SK-N-SH treated with all-trans-retinoic acid at 6 μM for 48 hours (cell line): ENCODE measurements around the gene ARHGAP26.

Source experiments
- ATAC-seq: fragments of 200-7000 bp; cut with Tn5 transposase; 3 replicates; pipeline ENCODE4 v1.9.1; 2020; ENCODE audit warnings: mild to moderate bottlenecking, moderate library complexity
- ARNTL ChIP-seq: fragments of 450-650 bp; formaldehyde crosslinking; IDR thresholded peaks from 2 replicates; pipeline ENCODE4 v1.5.0; 2020; ENCODE audit warnings: low read depth, mild to moderate bottlenecking, moderate library complexity, borderline replicate concordance
- BACH2 ChIP-seq: fragments of 250-450 bp; sonication (Bioruptor Pico); IDR thresholded peaks from 2 replicates; pipeline ENCODE4 v1.9.0; 2021; ENCODE audit warnings: mild to moderate bottlenecking, borderline replicate concordance
- CREB5 ChIP-seq: fragments of 250-450 bp; sonication (Bioruptor Pico); IDR thresholded peaks from 2 replicates; pipeline ENCODE4 v1.5.1; 2020; ENCODE audit warnings: low read depth, mild to moderate bottlenecking, moderate library complexity
- CSDC2 ChIP-seq: fragments of 250-450 bp; sonication (Bioruptor Pico); IDR thresholded peaks from 2 replicates; pipeline ENCODE4 v1.5.0; 2020; ENCODE audit warnings: mild to moderate bottlenecking, moderate library complexity
- CSRNP3 ChIP-seq: fragments of 250-450 bp; sonication (Bioruptor Pico); IDR thresholded peaks from 2 replicates; pipeline ENCODE4 v1.5.1; 2021; ENCODE audit warnings: mild to moderate bottlenecking, moderate library complexity
- ESRRG ChIP-seq: fragments of 250-450 bp; sonication (Bioruptor Pico); IDR thresholded peaks from 2 replicates; pipeline ENCODE4 v1.6.1; 2021; ENCODE audit warnings: mild to moderate bottlenecking
- GLIS3 ChIP-seq: fragments of 250-450 bp; sonication (Bioruptor Pico); IDR thresholded peaks from 2 replicates; pipeline ENCODE4 v1.5.0; 2020; ENCODE audit warnings: mild to moderate bottlenecking, moderate library complexity
- ISL1 ChIP-seq: fragments of 250-450 bp; sonication (Bioruptor Pico); IDR thresholded peaks from 2 replicates; pipeline ENCODE4 v2.1.2; 2022; ENCODE audit warnings: mild to moderate bottlenecking, moderate library complexity
- OSR1 ChIP-seq: fragments of 250-450 bp; sonication (Bioruptor Pico); IDR thresholded peaks from 2 replicates; pipeline ENCODE4 v1.8.0; 2022; ENCODE audit warnings: moderate library complexity, mild to moderate bottlenecking, inconsistent platforms
- PPARA ChIP-seq: fragments of 250-450 bp; sonication (Bioruptor Pico); IDR thresholded peaks from 2 replicates; pipeline ENCODE4 v1.5.0; 2020; ENCODE audit warnings: mild to moderate bottlenecking, borderline replicate concordance
- RARB ChIP-seq: fragments of 250-450 bp; sonication (Bioruptor Pico); IDR thresholded peaks from 2 replicates; pipeline ENCODE4 v1.8.0; 2021; ENCODE audit warnings: mild to moderate bottlenecking, moderate library complexity
- SNAI2 ChIP-seq: fragments of 250-450 bp; sonication (Bioruptor Pico); IDR thresholded peaks from 2 replicates; pipeline ENCODE4 v1.5.0; 2020; ENCODE audit warnings: mild to moderate bottlenecking, moderate library complexity
- TCF4 ChIP-seq: fragments of 250-450 bp; sonication (Bioruptor Pico); IDR thresholded peaks from 2 replicates; pipeline ENCODE4 v1.8.0; 2021; ENCODE audit warnings: mild to moderate bottlenecking, moderate library complexity, borderline replicate concordance
- TOX ChIP-seq: fragments of 250-450 bp; sonication (Bioruptor Pico); IDR thresholded peaks from 2 replicates; pipeline ENCODE4 v1.8.0; 2021; ENCODE audit warnings: mild to moderate bottlenecking, moderate library complexity, borderline replicate concordance
- ZC3H10 ChIP-seq: fragments of 250-450 bp; sonication (Bioruptor Pico); IDR thresholded peaks from 2 replicates; pipeline ENCODE4 v1.5.1; 2021; ENCODE audit warnings: mild to moderate bottlenecking, moderate library complexity
- ZFP3 ChIP-seq: fragments of 250-450 bp; sonication (Bioruptor Pico); IDR thresholded peaks from 2 replicates; pipeline ENCODE4 v1.5.0; 2020; ENCODE audit warnings: mild to moderate bottlenecking, moderate library complexity
- ZFP30 ChIP-seq: fragments of 450-650 bp; formaldehyde crosslinking; IDR thresholded peaks from 2 replicates; pipeline ENCODE4 v1.5.0; 2022; ENCODE audit warnings: mild to moderate bottlenecking, moderate library complexity
- ZNF565 ChIP-seq: fragments of 450-650 bp; formaldehyde crosslinking; conservative IDR thresholded peaks from 2 replicates; pipeline ENCODE4 v1.5.0; 2020; ENCODE audit warnings: low read depth, mild to moderate bottlenecking, moderate library complexity
- ZNF70 ChIP-seq: fragments of 450-650 bp; formaldehyde crosslinking; IDR thresholded peaks from 2 replicates; pipeline ENCODE4 v1.5.0; 2020; ENCODE audit warnings: mild to moderate bottlenecking, moderate library complexity
- ZNF8 ChIP-seq: fragments of 450-650 bp; formaldehyde crosslinking; IDR thresholded peaks from 2 replicates; pipeline ENCODE4 v1.5.0; 2020; ENCODE audit warnings: mild to moderate bottlenecking, moderate library complexity
- TF ChIP-seq, protein P1 (sequence below): fragments of 250-450 bp; sonication (Bioruptor Pico); IDR thresholded peaks from 2 replicates; pipeline ENCODE4 v1.8.0; 2020; ENCODE audit warnings: mild to moderate bottlenecking, moderate library complexity, borderline replicate concordance
- TF ChIP-seq, protein P2 (sequence below): fragments of 250-450 bp; sonication (Bioruptor Pico); IDR thresholded peaks from 2 replicates; pipeline ENCODE4 v1.8.0; 2021; ENCODE audit warnings: low read depth, mild to moderate bottlenecking, moderate library complexity, borderline replicate concordance

ARHGAP26 gene

DNA sequence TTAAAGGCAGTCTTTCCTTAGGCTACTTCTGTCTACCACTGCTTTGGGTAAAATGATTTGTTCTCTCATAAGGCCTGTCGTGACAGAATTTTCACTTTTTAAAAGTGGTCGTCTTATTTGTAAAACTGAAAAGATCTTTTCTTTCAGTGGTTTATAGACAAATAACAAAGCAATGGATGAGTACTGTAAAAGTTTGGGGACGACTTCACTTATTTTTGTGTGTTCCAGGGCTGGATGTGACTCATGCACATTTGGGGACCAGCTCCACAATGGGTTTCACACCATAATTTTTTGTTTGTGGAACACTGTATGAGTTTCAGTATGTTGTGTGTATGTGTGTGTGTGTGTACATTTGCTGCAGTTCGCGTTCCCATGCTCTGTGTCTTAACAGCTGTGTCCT is 53.6 kb downstream of the ARHGAP26 start:
- TF ChIP-seq ZNF565 (no peak), TCF4 (CRISPR knock-in tag) (no peak)
- ATAC-seq: no peak

DNA sequence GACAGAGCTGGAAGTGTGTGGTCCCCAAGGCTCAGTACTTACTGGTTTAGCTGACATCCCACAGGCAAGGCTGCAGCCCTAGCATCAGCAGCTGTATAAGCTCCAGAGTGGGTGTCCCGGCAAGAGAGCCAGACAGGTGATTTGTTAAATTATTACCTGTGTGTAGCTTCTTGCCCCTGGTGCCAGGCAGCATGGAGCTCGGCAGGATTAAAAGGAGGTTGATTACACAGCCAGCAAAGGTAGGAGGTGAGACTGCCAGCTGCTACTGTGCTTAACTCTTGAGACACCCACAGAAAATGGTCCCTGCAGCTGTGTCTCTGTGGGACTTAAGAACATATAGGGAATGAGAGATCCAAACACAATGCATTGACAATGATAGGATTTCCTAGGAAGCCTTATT is 54.2 kb downstream of the ARHGAP26 start:
- no peak for TF ChIP-seq ESRRG
- no peak for ATAC-seq

DNA sequence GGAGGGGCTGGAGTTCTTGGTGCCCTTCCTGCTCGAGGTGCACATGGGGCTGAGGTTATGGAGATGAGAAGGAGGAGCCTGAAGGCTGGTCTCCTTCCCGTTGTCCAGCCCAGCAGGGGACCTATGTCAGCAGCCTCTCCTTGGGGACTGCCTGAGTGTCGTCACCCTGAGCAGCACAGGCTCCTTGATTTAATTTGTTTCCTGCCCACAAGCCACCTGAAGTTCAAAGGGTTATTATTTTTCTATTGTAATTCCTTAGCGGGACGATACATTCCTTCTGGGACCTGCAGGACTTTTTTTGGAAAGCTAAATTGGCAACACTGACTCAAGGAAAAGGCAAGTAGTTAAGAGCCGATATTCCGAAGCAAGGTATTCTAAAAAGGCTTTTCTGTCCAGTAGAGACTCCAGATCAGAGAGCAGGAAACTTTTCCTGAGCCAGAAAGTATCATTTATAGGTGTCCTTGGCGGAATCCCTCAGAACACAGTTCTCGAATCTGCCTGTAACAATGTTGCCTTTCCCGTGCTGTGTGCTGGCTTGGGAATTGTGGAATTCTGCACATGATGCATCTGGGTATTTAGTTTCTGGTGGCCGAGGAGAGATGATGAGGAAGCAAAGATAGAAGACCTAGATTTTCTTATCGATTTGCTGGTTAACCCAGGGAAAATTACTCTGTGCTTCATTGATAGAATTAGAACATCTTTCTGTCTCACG is 55.4 kb downstream of the ARHGAP26 start:
- TF ChIP-seq TCF4 (CRISPR knock-in tag) (no peak), ZNF8 (CRISPR knock-in tag) (no peak), BACH2 (CRISPR knock-in tag) (no peak), CSDC2 (CRISPR knock-in tag) (no peak), ARNTL (no peak), OSR1 (CRISPR knock-in tag) (no peak), SNAI2 (no peak), ZFP30 (CRISPR knock-in tag) (no peak), TOX (CRISPR knock-in tag) (no peak), CREB5 (no peak), CSRNP3 (no peak), ZFP3 (no peak), ZNF565 (no peak), GLIS3 (CRISPR knock-in tag) (no peak), ISL1 (CRISPR knock-in tag) (no peak), ESRRG (no peak), ZNF70 (no peak), RARB (CRISPR knock-in tag) (no peak)
- TF ChIP-seq, protein P1, sequence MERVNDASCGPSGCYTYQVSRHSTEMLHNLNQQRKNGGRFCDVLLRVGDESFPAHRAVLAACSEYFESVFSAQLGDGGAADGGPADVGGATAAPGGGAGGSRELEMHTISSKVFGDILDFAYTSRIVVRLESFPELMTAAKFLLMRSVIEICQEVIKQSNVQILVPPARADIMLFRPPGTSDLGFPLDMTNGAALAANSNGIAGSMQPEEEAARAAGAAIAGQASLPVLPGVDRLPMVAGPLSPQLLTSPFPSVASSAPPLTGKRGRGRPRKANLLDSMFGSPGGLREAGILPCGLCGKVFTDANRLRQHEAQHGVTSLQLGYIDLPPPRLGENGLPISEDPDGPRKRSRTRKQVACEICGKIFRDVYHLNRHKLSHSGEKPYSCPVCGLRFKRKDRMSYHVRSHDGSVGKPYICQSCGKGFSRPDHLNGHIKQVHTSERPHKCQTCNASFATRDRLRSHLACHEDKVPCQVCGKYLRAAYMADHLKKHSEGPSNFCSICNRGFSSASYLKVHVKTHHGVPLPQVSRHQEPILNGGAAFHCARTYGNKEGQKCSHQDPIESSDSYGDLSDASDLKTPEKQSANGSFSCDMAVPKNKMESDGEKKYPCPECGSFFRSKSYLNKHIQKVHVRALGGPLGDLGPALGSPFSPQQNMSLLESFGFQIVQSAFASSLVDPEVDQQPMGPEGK (CRISPR knock-in tag): no peak
- no peak for ATAC-seq

DNA sequence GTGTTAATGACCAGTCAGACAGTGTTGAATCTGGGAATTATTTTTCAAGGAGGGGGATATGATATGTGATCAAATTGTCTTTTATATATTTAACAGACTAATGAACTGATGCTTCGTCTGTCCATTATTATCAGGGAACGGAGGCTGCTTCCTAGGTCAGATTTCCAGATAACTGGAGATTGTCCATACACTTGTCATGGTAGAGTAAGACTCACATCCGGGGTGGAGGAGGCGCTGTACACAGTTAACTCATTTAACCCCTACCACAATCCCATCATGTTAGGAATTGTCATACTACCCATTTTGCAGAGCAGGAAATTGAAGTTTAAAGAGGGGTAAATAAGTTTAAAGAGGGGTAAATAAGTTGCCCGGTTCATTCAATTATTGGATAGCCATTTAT is 55.9 kb downstream of the ARHGAP26 start:
- TF ChIP-seq RARB (CRISPR knock-in tag) (peak; percentile 11; the same call in 1 of the 2 replicates), PPARA (no peak), TOX (CRISPR knock-in tag) (no peak)
- TF ChIP-seq, all 23 proteins: peak for 1
- no peak for ATAC-seq

GRCh38 chr5:142826741-142827492 is 56.7 kb downstream of the ARHGAP26 start:
- peak; percentile 42 for ATAC-seq
- peak; percentile 63; the same call in 1 of the 2 replicates for TF ChIP-seq ISL1 (CRISPR knock-in tag)
- no peak for TF ChIP-seq ZC3H10

DNA sequence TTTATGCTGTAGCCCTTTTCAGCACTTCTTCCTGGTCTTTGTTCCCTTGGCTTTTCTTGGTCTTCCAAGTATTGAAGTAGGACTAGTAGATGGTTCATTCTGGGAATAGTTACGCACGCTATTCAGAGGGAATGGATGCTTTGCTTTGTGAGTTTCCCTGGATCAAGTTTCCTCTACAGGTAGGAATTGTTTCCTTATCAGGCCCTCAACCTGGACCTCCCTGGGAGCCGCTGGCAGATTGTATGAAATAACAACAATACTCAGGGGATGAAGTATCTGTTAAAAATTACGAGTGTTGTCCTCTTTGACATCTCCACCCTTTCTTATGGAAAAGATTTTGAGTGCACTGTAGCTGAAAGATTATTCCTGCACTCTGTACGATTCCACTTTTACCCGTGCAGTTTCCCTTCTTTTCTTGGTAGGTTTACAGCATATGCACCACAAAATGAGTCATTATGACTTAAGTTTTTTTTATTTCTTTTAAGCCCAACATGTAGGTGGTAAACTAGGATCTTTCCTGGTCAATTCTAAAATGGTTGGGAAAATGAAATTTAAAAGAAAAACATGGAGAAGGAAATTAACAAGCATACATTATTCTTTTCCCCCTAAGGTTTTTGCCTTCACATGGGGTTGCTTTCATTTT is 57.9 kb downstream of the ARHGAP26 start:
- TF ChIP-seq PPARA (no peak), RARB (CRISPR knock-in tag) (no peak), ZFP3 (no peak), OSR1 (CRISPR knock-in tag) (no peak), SNAI2 (no peak), ZFP30 (CRISPR knock-in tag) (no peak), ZNF70 (no peak), ZNF565 (no peak), ZNF8 (CRISPR knock-in tag) (no peak), CREB5 (no peak), TOX (CRISPR knock-in tag) (no peak), CSRNP3 (no peak)
- TF ChIP-seq, protein P2, sequence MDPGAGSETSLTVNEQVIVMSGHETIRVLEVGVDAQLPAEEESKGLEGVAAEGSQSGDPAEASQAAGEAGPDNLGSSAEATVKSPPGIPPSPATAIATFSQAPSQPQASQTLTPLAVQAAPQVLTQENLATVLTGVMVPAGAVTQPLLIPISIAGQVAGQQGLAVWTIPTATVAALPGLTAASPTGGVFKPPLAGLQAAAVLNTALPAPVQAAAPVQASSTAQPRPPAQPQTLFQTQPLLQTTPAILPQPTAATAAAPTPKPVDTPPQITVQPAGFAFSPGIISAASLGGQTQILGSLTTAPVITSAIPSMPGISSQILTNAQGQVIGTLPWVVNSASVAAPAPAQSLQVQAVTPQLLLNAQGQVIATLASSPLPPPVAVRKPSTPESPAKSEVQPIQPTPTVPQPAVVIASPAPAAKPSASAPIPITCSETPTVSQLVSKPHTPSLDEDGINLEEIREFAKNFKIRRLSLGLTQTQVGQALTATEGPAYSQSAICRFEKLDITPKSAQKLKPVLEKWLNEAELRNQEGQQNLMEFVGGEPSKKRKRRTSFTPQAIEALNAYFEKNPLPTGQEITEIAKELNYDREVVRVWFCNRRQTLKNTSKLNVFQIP (CRISPR knock-in tag): no peak
- no peak for ATAC-seq
